H9 (cell line): ENCODE measurements around the gene TMEM252. TPM values are rescaled to one million over a fixed set of nuclear protein-coding genes. Genes with fewer than 3 reads are reported as not detected.

Experiments
- DNase-seq: peaks from one replicate; pipeline ENCODE4 v3.0.0-alpha.2; 2017
- H2AFZ ChIP-seq: one replicate; pipeline ENCODE4 v1.6.1; 2013; ENCODE audit warnings: mild to moderate bottlenecking, low read length, control low read depth, moderate library complexity
- H2AK5ac ChIP-seq: 2 replicates; pipeline ENCODE4 v1.6.1; 2013; ENCODE audit warnings: low read length, control low read depth, mixed read lengths; ENCODE audit not compliant: insufficient read length
- H2BK120ac ChIP-seq: one replicate; pipeline ENCODE4 v1.6.1; 2013; ENCODE audit warnings: low read depth, mild to moderate bottlenecking, low read length, control low read depth, inconsistent platforms; ENCODE audit not compliant: poor library complexity, severe bottlenecking
- H2BK12ac ChIP-seq: 2 replicates; pipeline ENCODE4 v1.6.1; 2013; ENCODE audit warnings: low read length, control low read depth, mixed read lengths, low read depth; ENCODE audit not compliant: insufficient read length
- H2BK15ac ChIP-seq: 2 replicates; pipeline ENCODE4 v1.6.1; 2013; ENCODE audit warnings: low read depth, low read length, control low read depth
- H2BK20ac ChIP-seq: one replicate; pipeline ENCODE4 v1.6.1; 2013; ENCODE audit warnings: low read depth, mild to moderate bottlenecking, low read length, control low read depth, inconsistent platforms; ENCODE audit not compliant: poor library complexity, severe bottlenecking
- H2BK5ac ChIP-seq: 2 replicates; pipeline ENCODE4 v1.6.1; 2013; ENCODE audit warnings: low read length, control low read depth, mixed read lengths; ENCODE audit not compliant: insufficient read length
- H3K14ac ChIP-seq: 2 replicates; pipeline ENCODE4 v1.6.1; 2013; ENCODE audit warnings: low read length, control low read depth; ENCODE audit not compliant: insufficient read depth
- H3K18ac ChIP-seq: 2 replicates; pipeline ENCODE4 v1.6.1; 2013; ENCODE audit warnings: low read depth, mild to moderate bottlenecking, mixed read lengths, low read length, control low read depth; ENCODE audit not compliant: insufficient read length
- H3K23ac ChIP-seq: 2 replicates; pipeline ENCODE4 v1.6.1; 2013; ENCODE audit warnings: low read length, control low read depth, mixed read lengths, low read depth; ENCODE audit not compliant: insufficient read length
- H3K23me2 ChIP-seq: 2 replicates; pipeline ENCODE4 v1.6.1; 2013; ENCODE audit warnings: low read depth, mild to moderate bottlenecking, mixed read lengths, low read length, control low read depth; ENCODE audit not compliant: insufficient read length, poor library complexity, severe bottlenecking
- H3K27ac ChIP-seq: 2 replicates; pipeline ENCODE4 v1.5.1; 2013; ENCODE audit warnings: low read length, control low read depth, mixed read lengths, low read depth; ENCODE audit not compliant: insufficient read length
- H3K27me3 ChIP-seq: 2 replicates; pipeline ENCODE4 v1.6.1; 2013; ENCODE audit warnings: low read length, control low read depth, inconsistent platforms; ENCODE audit not compliant: insufficient read depth
- H3K4ac ChIP-seq: 2 replicates; pipeline ENCODE4 v1.6.1; 2013; ENCODE audit warnings: low read depth, mild to moderate bottlenecking, control low read depth, inconsistent platforms, low read length, moderate library complexity
- H3K4me1 ChIP-seq: 2 replicates; pipeline ENCODE4 v1.6.1; 2013; ENCODE audit warnings: low read length, control low read depth, inconsistent platforms; ENCODE audit not compliant: insufficient read depth
- H3K4me2 ChIP-seq: 2 replicates; pipeline ENCODE4 v1.6.1; 2013; ENCODE audit warnings: low read length, control low read depth, mixed read lengths; ENCODE audit not compliant: insufficient read length, insufficient read depth
- H3K56ac ChIP-seq: 2 replicates; pipeline ENCODE4 v1.6.1; 2013; ENCODE audit warnings: low read depth, mild to moderate bottlenecking, mixed read lengths, low read length, control low read depth; ENCODE audit not compliant: insufficient read length
- H3K79me1 ChIP-seq: 2 replicates; pipeline ENCODE4 v1.6.1; 2013; ENCODE audit warnings: low read depth, mild to moderate bottlenecking, moderate library complexity, low read length, control low read depth, inconsistent platforms; ENCODE audit not compliant: insufficient read depth, poor library complexity, severe bottlenecking
- H3K79me2 ChIP-seq: 2 replicates; pipeline ENCODE4 v1.6.1; 2013; ENCODE audit warnings: low read length, control low read depth, inconsistent platforms; ENCODE audit not compliant: insufficient read depth
- H3K9ac ChIP-seq: 2 replicates; pipeline ENCODE4 v1.6.1; 2013; ENCODE audit warnings: low read length, control low read depth, mixed read lengths; ENCODE audit not compliant: insufficient read length; ENCODE audit errors: extremely low read depth
- H3K9me3 ChIP-seq: one replicate; pipeline ENCODE4 v1.6.1; 2013; ENCODE audit warnings: low read depth, low read length, inconsistent platforms; ENCODE audit not compliant: control insufficient read depth
- H3T11ph ChIP-seq: one replicate; pipeline ENCODE4 v1.6.1; 2013; ENCODE audit warnings: mild to moderate bottlenecking, low read length, control low read depth, inconsistent platforms
- H4K20me1 ChIP-seq: one replicate; pipeline ENCODE4 v1.6.1; 2013; ENCODE audit not compliant: control insufficient read depth, insufficient read length, insufficient read depth
- H4K5ac ChIP-seq: 2 replicates; pipeline ENCODE4 v1.6.1; 2013; ENCODE audit warnings: low read depth, mild to moderate bottlenecking, mixed read lengths, low read length, control low read depth; ENCODE audit not compliant: insufficient read length
- H4K8ac ChIP-seq: replicated peaks from 2 replicates; pipeline ENCODE4 v1.6.1; 2013; ENCODE audit warnings: low read length, control low read depth, mixed read lengths, low read depth; ENCODE audit not compliant: insufficient read length
- H4K91ac ChIP-seq: 2 replicates; pipeline ENCODE4 v1.6.1; 2013; ENCODE audit warnings: low read depth, mild to moderate bottlenecking, moderate library complexity, mixed read lengths, low read length, control low read depth; ENCODE audit not compliant: insufficient read length
- H3K27ac Mint-ChIP-seq, 3 experiments: 2 replicates in 2 of 3; 3 replicates in 1 of 3; pipeline ENCODE4 v1.8.0; 2020 to 2021; ENCODE audit warnings: mixed read lengths in 3 of 3, mild to moderate bottlenecking in 1 of 3, moderate library complexity in 1 of 3
- H3K27me3 Mint-ChIP-seq: 2 replicates; pipeline ENCODE4 v1.8.0; 2021; ENCODE audit warnings: low read depth, mild to moderate bottlenecking, moderate library complexity, mixed read lengths
- H3K36me3 Mint-ChIP-seq, 3 experiments: 2 replicates in 2 of 3; 3 replicates in 1 of 3; pipeline ENCODE4 v1.8.0; 2020 to 2021; ENCODE audit warnings: low read depth in 3 of 3, mixed read lengths in 3 of 3; ENCODE audit not compliant: insufficient read depth in 1 of 3
- H3K4me1 Mint-ChIP-seq, 2 experiments: 2 replicates each; pipeline ENCODE4 v1.8.0; 2020; ENCODE audit warnings: mixed read lengths in 2 of 2
- H3K4me3 Mint-ChIP-seq, 2 experiments: 2 replicates in 1 of 2; 3 replicates in 1 of 2; pipeline ENCODE4 v1.8.0; 2020 to 2021; ENCODE audit warnings: mild to moderate bottlenecking in 2 of 2, mixed read lengths in 2 of 2, moderate library complexity in 1 of 2
- H3K9me3 Mint-ChIP-seq, 2 experiments: 2 replicates in 1 of 2; 3 replicates in 1 of 2; pipeline ENCODE4 v1.8.0; 2020; ENCODE audit warnings: mild to moderate bottlenecking in 2 of 2, mixed read lengths in 2 of 2, moderate library complexity in 1 of 2
- CTCF ChIP-seq: fragments of 200-600 bp; sonication (generic); conservative IDR thresholded peaks from 3 replicates; pipeline ENCODE4 v1.8.0; 2021; ENCODE audit warnings: antibody characterized with exemption, mild to moderate bottlenecking
- WGBS: extraction: QIAGEN DNeasy Blood & Tissue Kit; methylation state at CpG from one replicate; pipeline ENCODE4 v1.1.7; 2013; ENCODE audit warnings: missing lambda C conversion rate, low lambda C conversion rate, mixed read lengths; ENCODE audit not compliant: insufficient read length; ENCODE audit errors: extremely low coverage; 5-methylcytosine and 5-hydroxymethylcytosine counted together
- total RNA-seq: library from RNA; stranded (reverse); gene quantifications from 2 replicates; pipeline ENCODE4 v1.2.1, GENCODE V29; 2021

Gene TMEM252
- total RNA-seq, 1 experiment from 2014 or later: not detected

GRCh38 chr9:68505681-68506409 is 34.8 kb downstream of the TMEM252 start:
- H3K27me3 Mint-ChIP-seq: peaks cover 99% of the 10 kb centered on the region
- Histone ChIP-seq H4K5ac (no peak overlapping the region), H2AFZ (no peak overlapping the region)

More at GRCh38 chr9:68505681-68506409, 34.8 kb downstream of the TMEM252 start:
- Histone ChIP-seq H2BK12ac (no peak overlapping the region), H3K9me3 (no peaks in the 10 kb centered on the region), H3K79me2 (no peaks in the 10 kb centered on the region), H3K56ac (no peak overlapping the region), H4K8ac (no peak overlapping the region), H3K18ac (no peak overlapping the region), H2BK120ac (no peak overlapping the region), H3K23ac (no peak overlapping the region), H2BK20ac (no peak overlapping the region), H2BK15ac (no peak overlapping the region), H3K27ac (no peak overlapping the region), H3K9ac (no peak overlapping the region), H3K23me2 (no peaks in the 10 kb centered on the region), H3K14ac (no peak overlapping the region), H3T11ph (no peak overlapping the region), H3K27me3 (peaks cover 51% of the 10 kb centered on the region), H3K4me2 (no peak overlapping the region), H2AK5ac (no peak overlapping the region), H3K79me1 (no peaks in the 10 kb centered on the region), H4K91ac (no peak overlapping the region), H2BK5ac (no peak overlapping the region), H4K20me1 (no peaks in the 10 kb centered on the region), H3K4ac (no peak overlapping the region), H3K4me1 (no peaks in the 10 kb centered on the region)
- peaks cover 2 to 16% of the 10 kb centered on the region in 2 experiments; a peak in 2 of 5 replicates for H3K9me3 Mint-ChIP-seq
- no peak overlapping the region for H3K27ac Mint-ChIP-seq
- no peaks in the 10 kb centered on the region for H3K36me3 Mint-ChIP-seq
- H3K4me1 Mint-ChIP-seq: peaks cover 7% of the 10 kb centered on the region in 2 experiments
- WGBS: no CpG with 5 or more reads among the region's 4 CpGs
- no peak for DNase-seq
- no peak overlapping the region for H3K4me3 Mint-ChIP-seq
- no peak for TF ChIP-seq CTCF
